Fibroblast of mammary gland (primary cell): ENCODE measurements around the gene PSMA2.

Source experiments
- DNase-seq: peaks from one replicate; pipeline ENCODE4 v3.0.0-alpha.2; 2010; ENCODE audit warnings: low read depth
- H3K4me3 ChIP-seq: 2 replicates; pipeline ENCODE4 v1.5.1; 2011; ENCODE audit warnings: low read depth, mild to moderate bottlenecking, low read length, moderate library complexity; ENCODE audit not compliant: control insufficient read depth
- CTCF ChIP-seq: conservative IDR thresholded peaks from 2 replicates; pipeline ENCODE4 v1.5.1; 2011; ENCODE audit warnings: low read depth, low read length, inconsistent platforms; ENCODE audit not compliant: control insufficient read depth, insufficient read depth

The PSMA2 gene

GRCh38 chr7:42924223-42924838, 7.6 kb downstream of the PSMA2 start:
- no peak for DNase-seq
- TF ChIP-seq CTCF: no peak
- H3K4me3 ChIP-seq: no peak overlapping the region

GRCh38 chr7:42922017-42922753, 9.8 kb downstream of the PSMA2 start:
- H3K4me3 ChIP-seq: no peak overlapping the region
- DNase-seq: no peak
- no peak for TF ChIP-seq CTCF

GRCh38 chr7:42915356-42915755, 16.6 kb downstream of the PSMA2 start:
- no peak for DNase-seq
- no peak for TF ChIP-seq CTCF

GRCh38 chr7:42914421-42915045, 17.4 kb downstream of the PSMA2 start:
- H3K4me3 ChIP-seq: no peak overlapping the region
- TF ChIP-seq CTCF: no peak
- peak; percentile 70 for DNase-seq

More at GRCh38 chr7:42915356-42915755, 16.6 kb downstream of the PSMA2 start:
- no peak overlapping the region for H3K4me3 ChIP-seq

- DNase-seq: no peak
- TF ChIP-seq CTCF: no peak
Measured at GRCh38 chr7:42914009-42914408, 18.0 kb downstream of the PSMA2 start.

GRCh38 chr7:42913591-42913990, 18.4 kb downstream of the PSMA2 start:
- no peak overlapping the region for H3K4me3 ChIP-seq
- TF ChIP-seq CTCF: no peak
- no peak for DNase-seq

More at GRCh38 chr7:42914009-42914408, 18.0 kb downstream of the PSMA2 start:
- H3K4me3 ChIP-seq: no peak overlapping the region
